Stimulated activated CD8-positive, alpha-beta memory T cell treated with anti-CD3 and anti-CD28 coated beads, Interleukin-15, amount 100 ng/mL, for 48 hours (primary cell): ENCODE results near the gene LIG4.

Experiments
- DNase-seq, 2 donors: peaks; one replicate each; pipeline ENCODE4 v3.0.0-alpha.2; 2020; ENCODE audit warnings: low read depth in 2 of 2

The LIG4 gene

GRCh38 chr13:108194435-108194936 is 20.9 kb downstream of the LIG4 start:
- no peak for DNase-seq

- DNase-seq = no peak
Measured at GRCh38 chr13:108193806-108194205, 21.5 kb downstream of the LIG4 start.

- DNase-seq = no peak
Measured at GRCh38 chr13:108190897-108191296, 24.4 kb downstream of the LIG4 start.

GRCh38 chr13:108188260-108188659 is 27.1 kb downstream of the LIG4 start:
- DNase-seq = no peak

GRCh38 chr13:108185223-108185622 is 30.1 kb downstream of the LIG4 start:
- no peak for DNase-seq

- DNase-seq = no peak
Measured at GRCh38 chr13:108182652-108183051, 32.7 kb downstream of the LIG4 start.

GRCh38 chr13:108178078-108178477 is 37.3 kb downstream of the LIG4 start:
- no peak for DNase-seq

GRCh38 chr13:108176685-108177274 is 38.6 kb downstream of the LIG4 start:
- peak; percentile 7 to 19 for DNase-seq

- DNase-seq = no peak
Measured at GRCh38 chr13:108168929-108169328, 46.4 kb downstream of the LIG4 start.

GRCh38 chr13:108166078-108166477 is 49.3 kb downstream of the LIG4 start:
- DNase-seq = no peak

- no peak for DNase-seq
Measured at GRCh38 chr13:108158746-108159145, 56.6 kb downstream of the LIG4 start.
